Nephron progenitor cell (in vitro differentiated cells): ENCODE measurements around the gene APCDD1.

Source experiments
- DNase-seq: peaks from one replicate; pipeline ENCODE4 v3.0.0; 2021
- H3K27ac Mint-ChIP-seq: 2 replicates; pipeline ENCODE4 v1.8.0; 2021; ENCODE audit warnings: mild to moderate bottlenecking, moderate library complexity, mixed read lengths
- H3K27me3 Mint-ChIP-seq: 2 replicates; pipeline ENCODE4 v1.8.0; 2021; ENCODE audit warnings: mild to moderate bottlenecking, low read depth, mixed read lengths; ENCODE audit not compliant: poor library complexity
- H3K36me3 Mint-ChIP-seq: 2 replicates; pipeline ENCODE4 v1.8.0; 2021; ENCODE audit warnings: low read depth, mixed read lengths
- H3K4me1 Mint-ChIP-seq: 2 replicates; pipeline ENCODE4 v1.8.0; 2021; ENCODE audit warnings: mixed read lengths
- H3K4me3 Mint-ChIP-seq: 2 replicates; pipeline ENCODE4 v1.8.0; 2021; ENCODE audit warnings: mild to moderate bottlenecking, moderate library complexity, mixed read lengths
- H3K9me3 Mint-ChIP-seq: 2 replicates; pipeline ENCODE4 v1.8.0; 2021; ENCODE audit warnings: mild to moderate bottlenecking, moderate library complexity, mixed read lengths
- CTCF ChIP-seq: fragments of 200-600 bp; sonication (generic); IDR thresholded peaks from 2 replicates; pipeline ENCODE4 v1.5.0; 2021; ENCODE audit warnings: antibody characterized with exemption

Gene APCDD1

GRCh38 chr18:10465174-10465939, 10.9 kb downstream of the APCDD1 start:
- Mint-ChIP-seq H3K36me3 (peaks cover 17% of the 10 kb centered on the region), H3K4me1 (peaks cover 73% of the 10 kb centered on the region), H3K9me3 (no peaks in the 10 kb centered on the region), H3K27me3 (peaks cover 5% of the 10 kb centered on the region), H3K4me3 (no peak overlapping the region), H3K27ac (no peak overlapping the region)
- no peak for TF ChIP-seq CTCF
- DNase-seq: no peak

- Mint-ChIP-seq H3K4me3 (no peak overlapping the region), H3K4me1 (peaks cover 76% of the 10 kb centered on the region), H3K27me3 (no peaks in the 10 kb centered on the region), H3K36me3 (peaks cover 41% of the 10 kb centered on the region), H3K27ac (peak overlapping the region; percentile 57), H3K9me3 (no peaks in the 10 kb centered on the region)
- DNase-seq: no peak
- TF ChIP-seq CTCF: no peak
These were observed 16.0 kb downstream of the APCDD1 start for GRCh38 chr18:10470429-10470828.

GRCh38 chr18:10471574-10471973, 17.1 kb downstream of the APCDD1 start:
- Mint-ChIP-seq H3K27me3 (no peaks in the 10 kb centered on the region), H3K4me3 (no peak overlapping the region), H3K4me1 (peaks cover 79% of the 10 kb centered on the region), H3K27ac (peak overlapping the region; percentile 81), H3K9me3 (no peaks in the 10 kb centered on the region), H3K36me3 (peaks cover 47% of the 10 kb centered on the region)
- DNase-seq: no peak
- no peak for TF ChIP-seq CTCF

- peaks cover 55% of the 10 kb centered on the region for H3K36me3 Mint-ChIP-seq
These were observed 18.7 kb downstream of the APCDD1 start for GRCh38 chr18:10473132-10473531.

GRCh38 chr18:10474309-10474708, 19.9 kb downstream of the APCDD1 start:
- peaks cover 72% of the 10 kb centered on the region for H3K4me1 Mint-ChIP-seq
- DNase-seq: no peak
- H3K9me3 Mint-ChIP-seq: no peaks in the 10 kb centered on the region
- peak overlapping the region; percentile 73 for H3K27ac Mint-ChIP-seq
- H3K4me3 Mint-ChIP-seq: no peak overlapping the region
- peaks cover 3% of the 10 kb centered on the region for H3K27me3 Mint-ChIP-seq
- TF ChIP-seq CTCF: no peak
- peaks cover 62% of the 10 kb centered on the region for H3K36me3 Mint-ChIP-seq

More at GRCh38 chr18:10473132-10473531, 18.7 kb downstream of the APCDD1 start:
- no peak for TF ChIP-seq CTCF
- Mint-ChIP-seq H3K27me3 (no peaks in the 10 kb centered on the region), H3K4me3 (no peak overlapping the region), H3K9me3 (no peaks in the 10 kb centered on the region), H3K27ac (no peak overlapping the region), H3K4me1 (peaks cover 76% of the 10 kb centered on the region)
- DNase-seq: no peak

- peaks cover 63% of the 10 kb centered on the region for H3K4me1 Mint-ChIP-seq
- peak overlapping the region; percentile 6 for H3K4me3 Mint-ChIP-seq
- H3K27me3 Mint-ChIP-seq: peaks cover 3% of the 10 kb centered on the region
- no peak for TF ChIP-seq CTCF
- H3K9me3 Mint-ChIP-seq: no peaks in the 10 kb centered on the region
- H3K27ac Mint-ChIP-seq: peak overlapping the region; percentile 4
- no peak for DNase-seq
- H3K36me3 Mint-ChIP-seq: peaks cover 71% of the 10 kb centered on the region
These were observed 20.8 kb downstream of the APCDD1 start for GRCh38 chr18:10475276-10475653.
